ENCODE results near the gene KRTAP15-1. TPM values are rescaled to one million over a fixed set of nuclear protein-coding genes. Genes with fewer than 3 reads are reported as not detected.
A peak's percentile ranks its signal among the peaks of the same experiment; 100 is the strongest.

The KRTAP15-1 gene
- total RNA-seq, 1 donor from 2014 or later, result not detected

DNA sequence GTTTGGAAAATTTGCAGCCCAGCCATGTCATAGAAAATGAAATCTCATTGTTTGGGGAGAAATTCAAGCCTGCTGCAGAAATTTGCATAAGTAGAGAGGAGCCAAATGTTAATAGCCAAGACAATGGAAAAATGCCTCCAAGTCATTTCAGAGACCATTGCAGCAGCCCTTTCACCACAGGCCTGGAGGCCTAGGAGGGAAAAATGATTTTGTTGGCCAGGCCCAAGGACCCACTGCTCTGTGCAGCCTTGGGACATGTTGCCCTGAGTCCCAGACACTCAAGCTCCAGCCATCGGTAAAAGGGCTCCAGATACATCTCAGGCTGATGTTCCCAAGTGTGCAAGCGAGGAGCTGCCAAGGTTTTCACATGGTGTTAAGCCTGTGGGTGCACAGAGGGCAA lies 46.1 kb downstream of the KRTAP15-1 start:
- no peaks in the 10 kb centered on the region for H3K36me3 ChIP-seq
- H3K27me3 ChIP-seq, result no peaks in the 10 kb centered on the region
- intact Hi-C loops (cut with DNase I), result no loop called here
- no peaks in the 10 kb centered on the region for H3K4me1 ChIP-seq
- DNase-seq (no peak), ATAC-seq (no peak)
- no peaks in the 10 kb centered on the region for H3K9me3 ChIP-seq
- TF ChIP-seq, protein P1, sequence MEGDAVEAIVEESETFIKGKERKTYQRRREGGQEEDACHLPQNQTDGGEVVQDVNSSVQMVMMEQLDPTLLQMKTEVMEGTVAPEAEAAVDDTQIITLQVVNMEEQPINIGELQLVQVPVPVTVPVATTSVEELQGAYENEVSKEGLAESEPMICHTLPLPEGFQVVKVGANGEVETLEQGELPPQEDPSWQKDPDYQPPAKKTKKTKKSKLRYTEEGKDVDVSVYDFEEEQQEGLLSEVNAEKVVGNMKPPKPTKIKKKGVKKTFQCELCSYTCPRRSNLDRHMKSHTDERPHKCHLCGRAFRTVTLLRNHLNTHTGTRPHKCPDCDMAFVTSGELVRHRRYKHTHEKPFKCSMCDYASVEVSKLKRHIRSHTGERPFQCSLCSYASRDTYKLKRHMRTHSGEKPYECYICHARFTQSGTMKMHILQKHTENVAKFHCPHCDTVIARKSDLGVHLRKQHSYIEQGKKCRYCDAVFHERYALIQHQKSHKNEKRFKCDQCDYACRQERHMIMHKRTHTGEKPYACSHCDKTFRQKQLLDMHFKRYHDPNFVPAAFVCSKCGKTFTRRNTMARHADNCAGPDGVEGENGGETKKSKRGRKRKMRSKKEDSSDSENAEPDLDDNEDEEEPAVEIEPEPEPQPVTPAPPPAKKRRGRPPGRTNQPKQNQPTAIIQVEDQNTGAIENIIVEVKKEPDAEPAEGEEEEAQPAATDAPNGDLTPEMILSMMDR (IDR thresholded peaks at IDR 0.05), result no peak
- no peak overlapping the region for H3K4me3 ChIP-seq
- H3K27ac ChIP-seq, result no peak overlapping the region

DNA sequence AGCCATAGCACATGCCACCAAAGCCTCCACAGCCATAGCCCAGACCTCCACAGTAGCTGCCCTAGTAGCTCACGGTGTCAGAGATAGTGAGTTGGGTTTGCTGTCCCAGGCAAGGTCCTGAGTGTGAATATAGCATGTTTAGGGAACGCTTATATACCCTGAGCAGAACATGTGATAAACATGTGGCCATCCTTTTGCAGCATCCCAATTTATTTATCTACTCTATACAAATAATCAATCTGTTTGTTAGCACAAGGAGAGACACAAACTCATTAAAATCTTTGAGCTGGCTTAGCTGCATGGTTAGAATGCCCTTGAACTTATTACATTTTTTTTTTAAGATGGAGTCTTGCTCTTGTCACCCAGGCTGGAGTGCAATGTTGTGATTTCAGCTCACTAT lies 47.3 kb downstream of the KRTAP15-1 start, which contains the start of gene KRTAP19-2:
Gene KRTAP19-2, minus strand, starts transcription at position 101 of the 400 bp plus-strand sequence. Its CDS starts 88 bp downstream, at position 13.
- TF ChIP-seq, protein P1 (IDR thresholded peaks at IDR 0.05), result no peak
- DNase-seq (no peak), ATAC-seq (peak; percentile 29)
- no peaks in the 10 kb centered on the region for H3K9me3 ChIP-seq
- H3K4me3 ChIP-seq, result no peak within 1 kb of the TSS
- H3K27ac ChIP-seq, result no peak within 1 kb of the TSS
- intact Hi-C loops (cut with DNase I), result no loop called here
- no peaks in the 10 kb centered on the region for H3K36me3 ChIP-seq
- H3K4me1 ChIP-seq, result no peaks in the 10 kb centered on the region
- no peaks in the 10 kb centered on the region for H3K27me3 ChIP-seq

Other genes with a start within 250 kb of the KRTAP15-1 start
- gene CLDN8, start 224.2 kb upstream of the KRTAP15-1 start, total RNA-seq, result not detected
- gene KRTAP24-1, start 157.3 kb upstream of the KRTAP15-1 start, total RNA-seq, result not detected
- gene KRTAP25-1, start 150.8 kb upstream of the KRTAP15-1 start, total RNA-seq, result not detected
- not detected for gene KRTAP26-1, start 120.0 kb upstream of the KRTAP15-1 start, total RNA-seq
- not detected for gene KRTAP27-1, start 102.6 kb upstream of the KRTAP15-1 start, total RNA-seq
- gene KRTAP23-1, start 91.7 kb upstream of the KRTAP15-1 start, total RNA-seq, result not detected
- not detected for gene KRTAP13-2, start 68.0 kb upstream of the KRTAP15-1 start, total RNA-seq
- gene KRTAP13-1, start 44.2 kb upstream of the KRTAP15-1 start, total RNA-seq, result not detected
- not detected for gene KRTAP13-3, start 14.3 kb upstream of the KRTAP15-1 start, total RNA-seq
- not detected for gene KRTAP13-4, start 10.1 kb upstream of the KRTAP15-1 start, total RNA-seq
- not detected for gene KRTAP19-1, start 40.1 kb downstream of the KRTAP15-1 start, total RNA-seq
- not detected for gene KRTAP19-2, start 47.2 kb downstream of the KRTAP15-1 start, total RNA-seq
- gene KRTAP19-3, start 51.7 kb downstream of the KRTAP15-1 start, total RNA-seq, result not detected
- not detected for gene KRTAP19-4, start 56.9 kb downstream of the KRTAP15-1 start, total RNA-seq
- not detected for gene KRTAP19-5, start 61.9 kb downstream of the KRTAP15-1 start, total RNA-seq
- not detected for gene KRTAP19-6, start 101.6 kb downstream of the KRTAP15-1 start, total RNA-seq
- gene KRTAP19-7, start 121.0 kb downstream of the KRTAP15-1 start, total RNA-seq, result not detected
- not detected for gene KRTAP22-2, start 150.1 kb downstream of the KRTAP15-1 start, total RNA-seq
- not detected for gene KRTAP6-3, start 152.2 kb downstream of the KRTAP15-1 start, total RNA-seq
- gene KRTAP6-2, start 158.6 kb downstream of the KRTAP15-1 start, total RNA-seq, result not detected
- not detected for gene KRTAP22-1, start 160.8 kb downstream of the KRTAP15-1 start, total RNA-seq
- not detected for gene KRTAP6-1, start 173.7 kb downstream of the KRTAP15-1 start, total RNA-seq
- gene KRTAP20-1, start 176.2 kb downstream of the KRTAP15-1 start, total RNA-seq, result not detected
- not detected for gene KRTAP20-4, start 180.4 kb downstream of the KRTAP15-1 start, total RNA-seq
- gene KRTAP20-2, start 194.9 kb downstream of the KRTAP15-1 start, total RNA-seq, result not detected
- not detected for gene KRTAP20-3, start 202.6 kb downstream of the KRTAP15-1 start, total RNA-seq

Measured in upper lobe of right lung (tissue), 1 donor.